ENCODE data around the gene PDE2A. TPM values are rescaled to one million over a fixed set of nuclear protein-coding genes. Genes with fewer than 3 reads are reported as not detected.
"Not testable (repeated sequence)": the region's sequence is repeated elsewhere in the genome, so short reads cannot be mapped to it uniquely, and the experiment has no call there.

The PDE2A gene
- polyA plus RNA-seq, 3 donors from 2014 or later = not detected

- Mint-ChIP-seq H3K4me3 (peak overlapping the region; percentile 40 to 72 (median 55)), H3K27me3 (ENCODE audit: low read depth in 3 of 3) (peaks cover 0 to 3% (median 3%) of the 10 kb centered on the region in 3 donors)
Observed at GRCh38 chr11:72568861-72569260, 105.4 kb downstream of the PDE2A start.

GRCh38 chr11:72562431-72562830 is 111.8 kb downstream of the PDE2A start:
- H3K27me3 Mint-ChIP-seq (ENCODE audit: low read depth in 3 of 3) = peaks cover 0 to 3% (median 2%) of the 10 kb centered on the region in 3 donors
- no peaks in the 10 kb centered on the region for H3K9me3 Mint-ChIP-seq
- H3K27ac Mint-ChIP-seq = no peak overlapping the region
- no peak for DNase-seq
- no peak overlapping the region for H3K4me3 Mint-ChIP-seq
- H3K36me3 Mint-ChIP-seq = no peaks in the 10 kb centered on the region
- no peaks in the 10 kb centered on the region for H3K4me1 Mint-ChIP-seq

More at GRCh38 chr11:72568861-72569260, 105.4 kb downstream of the PDE2A start:
- Mint-ChIP-seq H3K36me3 (no peaks in the 10 kb centered on the region), H3K27ac (peak overlapping the region; percentile 85 to 99 (median 96)), H3K4me1 (peaks cover 49 to 50% of the 10 kb centered on the region in 2 donors), H3K9me3 (no peaks in the 10 kb centered on the region)
- DNase-seq = no peak

- Mint-ChIP-seq H3K27me3 (ENCODE audit: low read depth in 3 of 3) (peaks cover 0 to 3% (median 2%) of the 10 kb centered on the region in 3 donors), H3K4me3 (no peak overlapping the region), H3K9me3 (no peaks in the 10 kb centered on the region), H3K27ac (no peak overlapping the region), H3K4me1 (no peaks in the 10 kb centered on the region), H3K36me3 (no peaks in the 10 kb centered on the region)
- no peak for DNase-seq
Observed at GRCh38 chr11:72561856-72562255, 112.4 kb downstream of the PDE2A start.

GRCh38 chr11:72560864-72561263 is 113.4 kb downstream of the PDE2A start:
- DNase-seq; H3K27ac Mint-ChIP-seq; H3K27me3 Mint-ChIP-seq (ENCODE audit: low read depth in 3 of 3); H3K36me3 Mint-ChIP-seq; H3K4me1 Mint-ChIP-seq; H3K4me3 Mint-ChIP-seq; H3K9me3 Mint-ChIP-seq: not testable (repeated sequence)

- Mint-ChIP-seq H3K36me3 (no peaks in the 10 kb centered on the region), H3K4me3 (no peak overlapping the region), H3K27ac (no peak overlapping the region), H3K9me3 (no peaks in the 10 kb centered on the region), H3K4me1 (peaks cover 17 to 23% of the 10 kb centered on the region in 2 donors), H3K27me3 (ENCODE audit: low read depth in 3 of 3) (peaks cover 1 to 8% (median 8%) of the 10 kb centered on the region in 3 donors)
- DNase-seq = no peak
Observed at GRCh38 chr11:72556433-72556832, 117.8 kb downstream of the PDE2A start.

GRCh38 chr11:72555014-72555522 is 119.2 kb downstream of the PDE2A start:
- peaks cover 17 to 23% of the 10 kb centered on the region in 2 donors for H3K4me1 Mint-ChIP-seq
- H3K27me3 Mint-ChIP-seq (ENCODE audit: low read depth in 3 of 3); H3K27ac Mint-ChIP-seq; H3K9me3 Mint-ChIP-seq; H3K4me3 Mint-ChIP-seq; H3K36me3 Mint-ChIP-seq; DNase-seq: not testable (repeated sequence)

GRCh38 chr11:72553706-72554105 is 120.5 kb downstream of the PDE2A start:
- H3K36me3 Mint-ChIP-seq = no peaks in the 10 kb centered on the region
- H3K4me3 Mint-ChIP-seq = peak overlapping the region in 3 of 5 donors; percentile 12 to 76 (median 49)
- peaks cover 1 to 8% (median 5%) of the 10 kb centered on the region in 3 donors for H3K27me3 Mint-ChIP-seq (ENCODE audit: low read depth in 3 of 3)
- peaks cover 17 to 23% of the 10 kb centered on the region in 2 donors for H3K4me1 Mint-ChIP-seq
- DNase-seq = peak; percentile 49 to 55 (median 50)
- H3K27ac Mint-ChIP-seq = peak overlapping the region in 2 of 6 donors; percentile 35 to 42
- H3K9me3 Mint-ChIP-seq = no peaks in the 10 kb centered on the region

- H3K4me1 Mint-ChIP-seq = peaks cover 17 to 23% of the 10 kb centered on the region in 2 donors
Observed at GRCh38 chr11:72552399-72552910, 121.8 kb downstream of the PDE2A start.

GRCh38 chr11:72551571-72551970 is 122.7 kb downstream of the PDE2A start:
- Mint-ChIP-seq H3K27ac (no peak overlapping the region), H3K4me3 (no peak overlapping the region), H3K4me1 (peaks cover 17 to 23% of the 10 kb centered on the region in 2 donors), H3K27me3 (ENCODE audit: low read depth in 3 of 3) (peaks cover 1 to 7% (median 6%) of the 10 kb centered on the region in 3 donors), H3K36me3 (no peaks in the 10 kb centered on the region), H3K9me3 (no peaks in the 10 kb centered on the region)
- no peak for DNase-seq

More at GRCh38 chr11:72552399-72552910, 121.8 kb downstream of the PDE2A start:
- no peaks in the 10 kb centered on the region for H3K36me3 Mint-ChIP-seq
- peak overlapping the region in 2 of 6 donors; percentile 8 to 15 for H3K27ac Mint-ChIP-seq
- no peaks in the 10 kb centered on the region for H3K9me3 Mint-ChIP-seq
- H3K27me3 Mint-ChIP-seq (ENCODE audit: low read depth in 3 of 3) = peaks cover 1 to 7% (median 6%) of the 10 kb centered on the region in 3 donors
- no peak overlapping the region for H3K4me3 Mint-ChIP-seq
- no peak for DNase-seq

- no peak for DNase-seq
- no peaks in the 10 kb centered on the region for H3K9me3 Mint-ChIP-seq
- peaks cover 0 to 9% (median 0%) of the 10 kb centered on the region in 3 donors for H3K27me3 Mint-ChIP-seq (ENCODE audit: low read depth in 3 of 3)
- H3K36me3 Mint-ChIP-seq = no peaks in the 10 kb centered on the region
- no peak overlapping the region for H3K4me3 Mint-ChIP-seq
- H3K4me1 Mint-ChIP-seq = peaks cover 5 to 12% of the 10 kb centered on the region in 2 donors
- no peak overlapping the region for H3K27ac Mint-ChIP-seq
Observed at GRCh38 chr11:72548463-72548862, 125.8 kb downstream of the PDE2A start.

- H3K27me3 Mint-ChIP-seq (ENCODE audit: low read depth in 3 of 3) = peaks cover 1 to 6% (median 5%) of the 10 kb centered on the region in 3 donors
- no peak overlapping the region for H3K27ac Mint-ChIP-seq
- no peaks in the 10 kb centered on the region for H3K4me1 Mint-ChIP-seq
Observed at GRCh38 chr11:72546866-72547265, 127.4 kb downstream of the PDE2A start.

GRCh38 chr11:72544589-72544988 is 129.6 kb downstream of the PDE2A start:
- Mint-ChIP-seq H3K9me3 (no peaks in the 10 kb centered on the region), H3K27ac (no peak overlapping the region), H3K4me3 (no peak overlapping the region), H3K4me1 (no peaks in the 10 kb centered on the region), H3K27me3 (ENCODE audit: low read depth in 3 of 3) (peaks cover 3 to 9% (median 5%) of the 10 kb centered on the region in 3 donors), H3K36me3 (no peaks in the 10 kb centered on the region)
- no peak for DNase-seq

More at GRCh38 chr11:72546866-72547265, 127.4 kb downstream of the PDE2A start:
- H3K4me3 Mint-ChIP-seq = no peak overlapping the region
- DNase-seq = no peak
- H3K9me3 Mint-ChIP-seq = no peaks in the 10 kb centered on the region
- no peaks in the 10 kb centered on the region for H3K36me3 Mint-ChIP-seq

- Mint-ChIP-seq H3K9me3 (no peaks in the 10 kb centered on the region), H3K27me3 (ENCODE audit: low read depth in 3 of 3) (peaks cover 3 to 9% (median 5%) of the 10 kb centered on the region in 3 donors), H3K27ac (no peak overlapping the region), H3K36me3 (no peaks in the 10 kb centered on the region), H3K4me3 (no peak overlapping the region), H3K4me1 (no peaks in the 10 kb centered on the region)
- DNase-seq = no peak
Observed at GRCh38 chr11:72543849-72544542, 130.2 kb downstream of the PDE2A start.

GRCh38 chr11:72541257-72541974 is 132.8 kb downstream of the PDE2A start:
- Mint-ChIP-seq H3K4me3 (no peak overlapping the region), H3K36me3 (no peaks in the 10 kb centered on the region), H3K27me3 (ENCODE audit: low read depth in 3 of 3) (peaks cover 3 to 6% (median 5%) of the 10 kb centered on the region in 3 donors), H3K27ac (no peak overlapping the region), H3K9me3 (no peaks in the 10 kb centered on the region), H3K4me1 (no peaks in the 10 kb centered on the region)
- no peak for DNase-seq

All from immature natural killer cell (primary cell).